SH-SY5Y (cell line): Measurements from ENCODE around the gene MGMT.

ENCODE experiments used
- GATA2 ChIP-seq: IDR thresholded peaks from 2 replicates; pipeline ENCODE4 v1.6.1; 2011; ENCODE audit warnings: mild to moderate bottlenecking, low read depth, low read length
- GATA3 ChIP-seq: IDR thresholded peaks from 2 replicates; pipeline ENCODE4 v1.6.1; 2011; ENCODE audit warnings: low read depth, mild to moderate bottlenecking, low read length, moderate library complexity

Gene MGMT

DNA sequence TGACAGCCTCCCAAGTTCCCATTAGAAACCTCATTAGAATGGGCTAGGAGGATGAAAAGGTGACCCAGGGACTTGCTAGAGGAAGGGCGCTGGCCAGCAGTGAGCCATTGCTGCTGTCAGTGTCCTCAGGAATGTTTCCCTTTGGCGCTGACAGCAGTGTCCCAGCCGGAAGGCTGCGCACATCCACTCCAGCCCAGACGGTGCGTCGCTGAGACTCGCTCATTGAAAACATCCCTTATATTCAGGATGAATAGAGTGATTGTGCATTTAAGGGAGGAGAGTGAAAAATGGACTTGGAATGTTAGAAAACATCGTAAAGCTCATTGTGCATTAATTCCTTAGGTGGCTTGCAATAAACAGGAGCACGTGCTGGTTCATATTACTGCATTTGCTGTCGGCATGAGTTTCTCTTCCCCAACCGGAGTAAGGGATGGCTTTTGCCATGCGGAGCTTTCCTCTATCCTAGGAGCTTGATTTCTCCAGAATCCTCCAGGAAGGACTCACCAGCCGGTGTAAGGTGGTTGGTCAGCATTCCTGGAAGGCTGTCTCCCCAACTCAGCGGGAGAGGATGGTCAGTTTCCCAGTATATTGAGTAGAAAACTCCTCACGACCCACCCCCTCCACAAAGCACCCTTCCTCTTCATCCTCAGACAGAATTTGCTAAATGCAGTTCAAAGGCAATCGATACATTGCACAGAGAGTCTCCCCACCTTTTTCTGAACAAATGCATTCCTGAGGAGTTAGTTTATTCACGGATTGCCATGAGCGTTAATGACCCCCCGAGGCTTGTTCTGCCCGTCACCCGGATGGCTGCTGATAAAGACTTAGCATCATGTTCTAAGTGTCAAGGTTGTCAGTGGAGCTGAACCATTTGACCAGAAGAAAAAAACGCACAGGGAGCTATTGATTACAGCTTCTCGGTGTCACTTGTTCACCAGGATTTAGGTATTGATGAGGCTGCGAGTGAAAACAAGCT lies 295.2 kb downstream of the MGMT start:
- TF ChIP-seq GATA3 (no peak), GATA2 (no peak)

DNA sequence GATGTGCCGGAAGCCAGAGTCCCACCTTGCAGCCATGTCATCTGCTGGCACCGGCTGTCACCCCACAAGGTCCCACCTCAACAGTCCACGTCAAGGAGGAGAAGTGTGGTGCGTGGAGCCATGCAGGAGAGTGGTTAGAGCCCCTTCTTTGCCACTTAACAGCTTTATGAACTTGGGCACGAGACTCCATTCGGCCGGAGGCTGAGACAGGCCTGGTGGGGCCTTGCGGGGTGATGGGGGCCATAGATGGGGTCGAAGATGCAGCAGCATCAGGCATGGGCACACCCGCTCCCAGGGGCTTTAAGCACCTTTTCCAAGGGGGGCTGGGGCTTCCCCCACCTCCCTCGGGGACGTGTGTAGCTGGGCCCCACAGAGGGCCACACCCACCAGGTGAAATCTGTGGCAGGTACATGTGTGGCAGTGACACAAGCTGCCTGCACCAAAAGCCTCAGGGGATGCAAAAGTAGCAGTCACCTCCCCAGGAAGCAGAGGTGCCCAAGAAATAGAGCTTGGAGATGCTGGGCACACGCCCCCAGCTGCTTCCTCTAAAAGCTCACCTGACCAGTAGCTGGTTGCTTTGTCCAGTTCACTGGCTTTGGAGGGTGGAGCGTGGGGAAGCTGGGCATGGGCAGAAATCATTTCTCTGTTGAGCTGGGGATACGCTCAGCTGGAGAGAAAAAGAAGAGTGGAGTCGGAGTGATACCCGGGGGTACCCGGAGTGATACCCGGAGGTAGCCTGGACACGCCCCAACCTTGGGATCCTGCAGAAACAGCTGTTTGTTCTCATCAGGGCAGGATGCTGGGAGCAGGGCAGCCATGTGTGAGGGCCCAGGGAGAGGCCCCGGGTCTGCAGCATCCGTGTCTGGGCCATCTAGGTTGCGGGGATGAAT lies 297.2 kb downstream of the MGMT start:
- no peak for TF ChIP-seq GATA2
- no peak for TF ChIP-seq GATA3

DNA sequence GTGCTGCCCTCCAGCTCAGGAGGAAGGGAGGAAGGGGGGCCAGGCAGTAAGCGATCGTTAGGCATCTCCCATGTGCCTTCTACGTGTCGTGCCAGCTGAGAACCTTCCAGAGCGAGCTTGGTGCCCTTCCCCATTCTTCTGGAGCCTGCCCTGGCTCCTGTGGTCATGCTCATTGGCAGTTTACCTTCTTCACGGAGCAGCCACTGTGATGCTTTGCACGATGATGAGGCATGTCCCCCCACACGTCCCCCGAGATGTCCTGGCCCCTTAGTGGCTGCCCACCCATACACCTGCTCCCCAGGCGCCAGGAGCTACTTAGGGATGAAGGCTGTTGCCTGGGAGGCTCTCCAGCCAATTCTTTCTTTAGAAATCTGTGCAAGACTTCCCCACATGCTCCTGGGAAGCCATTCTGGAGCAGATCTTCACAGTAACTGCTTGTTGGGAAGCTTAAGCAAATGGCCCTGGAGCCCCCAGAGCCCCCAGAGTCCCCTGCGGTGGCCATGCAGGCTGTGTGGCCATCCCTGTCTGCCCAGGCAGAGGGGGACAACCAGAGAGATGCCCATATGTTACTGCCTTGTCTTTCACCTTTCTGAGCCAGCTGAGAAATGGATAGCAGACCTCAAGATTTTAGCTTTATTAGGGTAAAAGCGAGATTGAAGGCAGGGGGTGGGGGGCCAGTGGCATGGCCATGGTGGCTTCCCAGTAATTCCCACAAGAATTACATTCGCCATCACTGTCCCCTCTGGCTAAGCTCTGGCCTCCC lies 298.0 kb downstream of the MGMT start:
- no peak for TF ChIP-seq GATA3
- no peak for TF ChIP-seq GATA2

DNA sequence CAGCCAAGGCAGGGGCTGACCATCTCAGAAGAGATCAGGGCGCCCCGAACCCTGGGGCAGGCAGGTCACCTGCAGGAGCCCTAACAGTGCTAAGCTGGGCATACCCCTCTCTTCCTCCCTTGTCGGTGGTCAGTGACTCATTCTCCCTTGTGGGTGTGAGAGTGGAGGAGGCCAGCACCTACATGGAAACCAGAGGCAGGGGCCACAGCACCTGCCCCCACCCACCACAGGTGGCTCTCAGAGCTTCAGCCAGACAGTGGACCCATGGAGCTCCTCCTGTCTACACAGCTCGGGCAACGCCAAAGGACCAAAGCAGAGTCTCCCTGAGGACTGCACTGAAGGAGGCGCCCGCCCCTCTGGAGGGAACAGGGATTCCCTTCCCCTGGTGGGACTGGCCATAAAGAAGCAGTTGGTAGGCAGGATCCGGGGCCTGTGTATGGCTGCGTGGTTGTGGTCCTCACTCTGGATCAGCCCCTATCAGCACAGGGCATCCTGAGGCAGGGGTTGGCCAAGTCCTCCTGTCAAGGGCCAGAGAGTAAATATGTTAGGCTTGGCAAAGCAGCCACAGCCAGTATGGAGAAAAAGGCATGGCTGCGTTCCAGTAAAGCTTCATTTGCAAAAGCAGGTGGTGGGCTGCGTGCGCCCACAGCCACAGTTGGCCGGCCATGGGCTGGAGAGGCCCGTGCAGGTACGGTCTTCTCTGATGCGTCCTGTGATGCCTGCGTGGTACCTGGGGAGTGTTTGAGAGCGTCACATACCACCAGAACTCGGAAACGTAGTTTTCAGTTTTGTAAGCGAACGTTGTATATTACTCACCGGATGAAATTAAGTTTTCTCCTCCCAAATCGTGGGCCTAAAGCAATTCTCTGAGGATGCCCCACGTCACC lies 298.9 kb downstream of the MGMT start:
- TF ChIP-seq GATA3 (no peak), GATA2 (no peak)

DNA sequence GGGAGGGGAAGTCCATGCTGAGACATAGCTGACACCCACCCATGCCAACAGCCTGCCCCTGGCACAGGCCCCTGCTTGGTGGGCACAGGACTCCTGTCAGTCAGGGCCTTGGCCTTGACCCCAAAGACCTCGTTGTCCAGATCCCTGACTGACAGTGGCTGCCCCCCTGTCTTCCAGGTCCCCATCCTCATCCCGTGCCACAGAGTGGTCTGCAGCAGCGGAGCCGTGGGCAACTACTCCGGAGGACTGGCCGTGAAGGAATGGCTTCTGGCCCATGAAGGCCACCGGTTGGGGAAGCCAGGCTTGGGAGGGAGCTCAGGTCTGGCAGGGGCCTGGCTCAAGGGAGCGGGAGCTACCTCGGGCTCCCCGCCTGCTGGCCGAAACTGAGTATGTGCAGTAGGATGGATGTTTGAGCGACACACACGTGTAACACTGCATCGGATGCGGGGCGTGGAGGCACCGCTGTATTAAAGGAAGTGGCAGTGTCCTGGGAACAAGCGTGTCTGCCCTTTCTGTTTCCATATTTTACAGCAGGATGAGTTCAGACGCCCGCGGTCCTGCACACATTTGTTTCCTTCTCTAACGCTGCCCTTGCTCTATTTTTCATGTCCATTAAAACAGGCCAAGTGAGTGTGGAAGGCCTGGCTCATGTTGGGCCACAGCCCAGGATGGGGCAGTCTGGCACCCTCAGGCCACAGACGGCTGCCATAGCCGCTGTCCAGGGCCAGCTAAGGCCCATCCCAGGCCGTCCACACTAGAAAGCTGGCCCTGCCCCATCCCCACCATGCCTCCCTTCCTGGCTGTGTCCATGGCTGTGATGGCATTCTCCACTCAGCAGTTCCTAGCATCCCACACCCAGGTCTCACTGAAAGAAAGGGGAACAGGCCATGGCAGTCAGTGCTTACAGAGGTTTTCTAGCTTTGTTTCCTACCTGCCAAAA lies 299.8 kb downstream of the MGMT start:
- no peak for TF ChIP-seq GATA2
- TF ChIP-seq GATA3, result no peak

DNA sequence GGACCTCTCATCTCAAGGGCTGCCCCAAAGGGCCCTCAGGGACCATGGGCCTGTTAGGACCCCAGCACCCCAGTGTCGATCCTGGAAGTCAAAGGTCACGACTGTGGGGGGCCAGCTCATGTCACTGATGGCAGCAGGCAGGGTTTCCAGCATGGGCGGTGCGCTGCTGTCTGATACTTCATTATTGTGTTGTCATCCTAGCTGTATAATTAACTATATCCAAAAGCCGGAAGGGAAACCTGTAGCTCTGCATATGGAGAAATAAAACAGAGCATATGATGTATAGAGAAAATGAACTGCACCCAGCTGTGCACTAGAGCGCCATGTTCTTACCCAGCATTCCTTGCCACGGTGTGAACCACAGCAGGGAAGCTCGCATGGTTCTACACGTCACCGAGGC lies 300.7 kb downstream of the MGMT start:
- TF ChIP-seq GATA3, result no peak
- no peak for TF ChIP-seq GATA2

DNA sequence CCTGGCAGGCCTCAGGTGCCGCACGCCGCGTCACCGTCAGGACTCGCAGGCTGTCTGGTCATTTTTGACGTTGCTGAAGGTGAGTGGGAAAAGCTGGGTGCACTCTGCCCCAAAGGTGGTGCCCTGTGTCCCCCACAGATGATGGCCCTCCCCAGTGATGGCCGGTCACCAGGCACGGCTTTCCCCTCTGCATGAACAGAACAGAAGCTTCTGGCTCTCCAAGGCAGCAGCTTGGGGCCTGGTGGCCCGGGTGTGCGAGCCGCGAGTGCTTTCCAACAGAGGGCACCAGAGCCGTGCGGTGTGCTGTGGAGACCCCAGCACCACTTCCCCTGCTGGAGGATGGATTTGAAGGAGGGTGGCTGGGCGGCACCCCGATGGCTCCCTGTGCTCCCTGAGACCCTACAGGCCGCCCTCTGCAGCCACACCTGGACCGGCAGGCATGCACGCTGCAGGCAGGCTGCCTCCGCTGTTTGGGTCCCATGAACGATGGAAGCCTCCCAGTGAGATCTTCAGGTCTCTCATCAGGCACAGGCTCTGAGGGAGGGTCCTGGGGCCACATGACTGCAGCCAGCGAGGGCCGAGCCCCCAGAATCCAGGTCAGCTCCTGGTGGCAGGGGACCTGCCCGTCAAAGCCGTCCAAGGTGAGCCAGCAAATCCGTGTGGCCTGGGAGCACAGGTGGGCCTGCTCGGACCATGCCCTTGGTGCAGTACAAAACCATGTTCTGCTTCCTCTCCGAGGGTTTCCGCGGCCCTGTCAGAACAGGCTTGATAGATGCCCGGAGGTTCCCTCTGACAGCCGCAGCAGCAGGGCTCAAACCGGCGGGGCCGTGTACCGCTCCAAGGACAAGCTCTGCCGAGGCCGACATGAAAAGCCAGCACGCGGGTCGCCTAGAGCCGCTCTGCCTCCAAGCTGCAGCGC lies 301.7 kb downstream of the MGMT start:
- TF ChIP-seq GATA2 (no peak), GATA3 (no peak)

DNA sequence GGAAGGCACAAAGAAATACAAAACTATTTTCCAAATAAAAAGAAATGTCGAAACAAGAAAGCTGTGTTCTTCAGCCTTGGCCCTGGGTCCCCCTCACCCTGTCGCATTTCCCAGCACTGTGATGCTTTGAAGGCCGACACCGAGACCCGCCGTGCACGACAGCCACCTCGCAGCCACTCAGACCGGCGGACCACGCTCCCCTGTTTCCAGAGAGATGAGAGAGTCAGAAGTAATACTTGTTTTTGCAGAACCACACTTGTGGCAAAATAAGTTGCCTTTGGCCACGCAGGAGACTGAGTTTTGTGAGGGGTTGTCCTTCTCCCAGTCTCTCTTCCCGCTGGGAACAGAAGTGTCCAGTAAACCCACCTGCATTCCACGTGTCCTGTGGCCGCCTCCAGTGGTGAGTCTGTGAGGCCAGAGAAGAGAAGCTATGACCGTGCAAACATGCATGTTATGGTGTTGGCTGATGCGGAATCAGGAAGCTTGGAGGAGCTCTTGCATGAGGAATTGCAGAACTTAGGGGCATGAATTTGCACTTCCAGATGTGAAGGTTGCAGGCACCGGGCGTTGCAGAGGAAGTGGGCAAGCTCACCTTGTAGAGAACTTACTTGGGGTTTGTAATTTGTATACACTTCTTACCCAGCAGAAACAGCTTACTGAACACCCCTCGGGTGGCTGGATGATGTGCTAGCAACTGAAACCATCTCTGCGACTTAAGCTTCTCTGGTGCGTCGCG lies 302.5 kb downstream of the MGMT start:
- TF ChIP-seq GATA2 (no peak), GATA3 (no peak)

DNA sequence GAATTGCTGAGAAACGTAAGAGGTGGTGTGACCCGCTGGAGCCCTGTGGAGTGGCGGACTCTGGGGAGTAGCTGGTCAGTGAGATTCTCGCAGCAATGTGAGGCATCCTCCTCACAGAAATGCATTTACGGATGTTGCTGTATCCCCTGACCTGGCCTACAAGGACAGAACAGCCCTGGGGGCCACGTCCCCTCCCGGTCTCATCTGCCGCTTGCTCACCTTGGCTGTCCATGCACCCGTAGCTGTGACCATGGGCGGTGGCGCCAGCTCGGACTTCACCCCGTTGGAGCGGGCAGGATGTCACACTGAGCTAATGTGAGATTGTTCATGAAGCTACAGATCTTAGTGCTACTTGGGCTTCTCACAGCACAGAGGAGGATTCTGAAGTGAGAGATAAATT lies 303.2 kb downstream of the MGMT start:
- TF ChIP-seq GATA2 (no peak), GATA3 (no peak)

DNA sequence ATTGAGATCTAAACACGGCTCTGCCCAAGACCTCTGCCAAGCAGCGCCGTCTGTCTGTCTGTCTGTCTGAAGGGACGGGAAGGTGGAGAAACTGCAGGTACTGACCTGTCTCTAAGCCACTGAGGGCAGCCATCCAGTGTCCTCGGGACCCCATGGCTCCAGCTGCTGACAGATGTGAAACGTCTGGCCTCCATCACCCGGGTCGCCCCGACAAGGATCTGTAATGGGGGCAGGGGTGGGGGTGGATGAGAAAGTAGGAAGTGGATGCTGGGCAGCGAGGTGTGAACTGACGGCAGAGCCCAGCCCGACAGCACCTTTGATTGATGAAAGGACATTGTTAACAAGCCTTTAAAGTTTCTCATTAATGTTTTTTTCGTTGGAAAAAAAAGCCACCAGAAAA lies 304.0 kb downstream of the MGMT start:
- no peak for TF ChIP-seq GATA2
- TF ChIP-seq GATA3, result no peak

DNA sequence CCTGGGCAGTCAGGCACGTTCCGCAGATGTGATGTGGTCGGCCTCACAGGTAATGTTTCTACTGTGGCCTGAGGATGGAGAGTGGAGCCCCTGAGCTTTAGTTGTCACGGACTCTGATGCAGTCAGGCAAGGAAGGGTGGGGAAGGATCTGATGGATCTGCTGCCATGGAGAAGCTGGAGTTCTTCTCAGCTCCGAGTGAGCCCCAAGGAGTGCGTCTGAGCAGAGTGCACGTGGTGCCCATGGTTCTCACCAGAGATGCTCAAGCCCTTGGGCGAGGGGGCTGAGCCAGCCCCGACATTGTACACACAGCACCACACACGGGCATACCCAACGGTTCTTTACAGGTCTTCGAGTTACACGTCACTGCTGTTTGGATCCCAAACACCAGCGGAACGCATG lies 304.5 kb downstream of the MGMT start:
- TF ChIP-seq GATA2, result no peak
- TF ChIP-seq GATA3, result no peak
